ENCODE results near the gene INPP5F. TPM values are rescaled to one million over a fixed set of nuclear protein-coding genes. Genes with fewer than 3 reads are reported as not detected.
A peak's percentile ranks its signal among the peaks of the same experiment; 100 is the strongest.

INPP5F gene
- total and polyA plus RNA-seq, 9 of the 15 experiments (the other 6 are each of a cell fraction or from before 2014, with no cell fraction given): 1.6 to 7.3 (median 6.0) TPM

GRCh38 chr10:119871881-119872609, 146.2 kb downstream of the INPP5F start (continued):
- TF ChIP-seq CBX3 (IDR thresholded peaks at IDR 0.05; ENCODE audit: borderline replicate concordance in 1 of 2, low read length in 2 of 2) (no peak), GTF2F1 (IDR thresholded peaks at IDR 0.05; ENCODE audit: low read depth, low read length) (no peak), ETV1 (tag; conservative IDR thresholded peaks at IDR 0.05; ENCODE audit: low read depth) (peak; percentile 52), XRCC4 (IDR thresholded peaks at IDR 0.05; ENCODE audit: extremely low read depth, insufficient read depth, insufficient read length) (no peak), TOE1 (IDR thresholded peaks at IDR 0.05; ENCODE audit: borderline replicate concordance) (no peak), TOE1 (CRISPR knock-in tag; IDR thresholded peaks at IDR 0.05; ENCODE audit: borderline replicate concordance, low read depth) (no peak), E4F1 (CRISPR knock-in tag; IDR thresholded peaks at IDR 0.05; ENCODE audit: borderline replicate concordance) (no peak), FOXJ3 (CRISPR knock-in tag; IDR thresholded peaks at IDR 0.05) (no peak), NFXL1 (CRISPR knock-in tag; IDR thresholded peaks at IDR 0.05) (no peak), MLLT1 (IDR thresholded peaks at IDR 0.05) (no peak), ZNF212 (CRISPR knock-in tag; IDR thresholded peaks at IDR 0.05) (no peak), ZBTB33 (CRISPR knock-in tag; IDR thresholded peaks at IDR 0.05) (no peak)

All from K562 (cell line).